Measurements from ENCODE around the gene THBS3.
"Not testable (repeated sequence)": the region's sequence is repeated elsewhere in the genome, so short reads cannot be mapped to it uniquely, and the experiment has no call there.

The THBS3 gene

DNA sequence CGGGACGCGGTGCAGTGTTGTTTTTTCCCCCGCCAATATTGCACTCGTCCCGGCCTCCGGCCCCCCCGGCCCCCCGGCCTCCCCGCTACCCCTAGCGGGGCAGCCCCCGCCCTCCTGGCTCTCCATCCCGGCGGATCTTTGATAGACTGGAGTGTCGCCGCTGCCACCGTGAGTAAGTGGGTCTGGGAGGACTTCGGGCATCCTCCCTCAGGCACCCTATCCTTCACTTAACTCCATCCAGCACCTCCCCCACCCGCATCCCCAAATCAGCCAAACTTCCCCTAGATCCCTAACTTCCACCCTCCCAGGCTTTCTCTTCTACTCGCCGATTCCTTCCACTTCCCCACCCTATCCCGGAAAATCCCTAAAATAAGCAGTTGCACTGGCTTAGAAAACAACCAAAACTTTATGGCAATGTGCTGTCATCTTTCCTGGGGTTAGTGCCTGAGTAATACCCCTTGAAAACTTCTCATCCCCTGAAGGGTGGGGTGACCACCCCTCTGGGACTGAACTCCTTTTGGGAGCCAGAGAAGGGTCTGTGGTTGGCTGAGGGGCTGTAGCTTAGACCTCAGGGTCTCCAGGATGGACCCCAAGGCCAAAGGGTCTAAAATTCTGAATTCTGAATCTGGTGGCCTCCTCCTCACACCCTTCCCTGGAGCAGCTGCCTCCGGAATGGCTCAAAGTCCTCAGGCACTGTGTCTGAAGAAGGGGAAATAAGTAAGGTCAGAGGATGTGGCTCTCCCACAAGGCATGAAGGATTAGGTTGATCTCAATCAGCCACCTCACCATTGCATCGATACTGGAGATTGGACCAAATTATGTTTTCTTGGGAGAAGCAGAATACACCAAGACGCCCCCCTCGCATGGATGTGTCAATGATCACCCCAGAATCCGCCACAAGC lies 12.2 kb downstream of the THBS3 start:
- Histone ChIP-seq H3K27me3 (ENCODE audit: control insufficient read depth, insufficient read depth, low read length) (peaks cover 3% of the 10 kb centered on the region; the same call in 1 of the 2 replicates), H3K9ac (ENCODE audit: low read depth, low read length) (peak overlapping the region; percentile 88), H3K9me3 (ENCODE audit: control insufficient read depth, insufficient read depth, low read length) (no peaks in the 10 kb centered on the region), H3K27ac (ENCODE audit: low read depth, low read length) (peak overlapping the region; percentile 99), H3K4me3 (ENCODE audit: low read depth, low read length) (peak overlapping the region; percentile 98), H3K36me3 (ENCODE audit: control insufficient read depth, insufficient read depth, low read length) (peaks cover 38% of the 10 kb centered on the region), H3K4me1 (ENCODE audit: control insufficient read depth, insufficient read depth, low read length) (peaks cover 19% of the 10 kb centered on the region)

GRCh38 chr1:155193991-155194240 lies 13.8 kb downstream of the THBS3 start:
- peak overlapping the region; percentile 99 for H3K27ac ChIP-seq (ENCODE audit: low read depth, low read length)
- H3K36me3 ChIP-seq (ENCODE audit: control insufficient read depth, insufficient read depth, low read length) = peaks cover 25% of the 10 kb centered on the region
- H3K27me3 ChIP-seq (ENCODE audit: control insufficient read depth, insufficient read depth, low read length); H3K9me3 ChIP-seq (ENCODE audit: control insufficient read depth, insufficient read depth, low read length): not testable (repeated sequence)
- peaks cover 19% of the 10 kb centered on the region for H3K4me1 ChIP-seq (ENCODE audit: control insufficient read depth, insufficient read depth, low read length)
- H3K4me3 ChIP-seq (ENCODE audit: low read depth, low read length) = peak overlapping the region; percentile 98
- peak overlapping the region; percentile 91 for H3K9ac ChIP-seq (ENCODE audit: low read depth, low read length)

- H3K27me3 ChIP-seq (ENCODE audit: control insufficient read depth, insufficient read depth, low read length) = peaks cover 3% of the 10 kb centered on the region; the same call in 1 of the 2 replicates
- peak overlapping the region; percentile 91 for H3K9ac ChIP-seq (ENCODE audit: low read depth, low read length)
- H3K4me3 ChIP-seq (ENCODE audit: low read depth, low read length) = peak overlapping the region; percentile 98
- H3K36me3 ChIP-seq (ENCODE audit: control insufficient read depth, insufficient read depth, low read length) = peaks cover 21% of the 10 kb centered on the region
- peaks cover 19% of the 10 kb centered on the region for H3K4me1 ChIP-seq (ENCODE audit: control insufficient read depth, insufficient read depth, low read length)
- H3K9me3 ChIP-seq (ENCODE audit: control insufficient read depth, insufficient read depth, low read length) = no peaks in the 10 kb centered on the region
- peak overlapping the region; percentile 99 for H3K27ac ChIP-seq (ENCODE audit: low read depth, low read length)
Measured at GRCh38 chr1:155193275-155193990, 14.3 kb downstream of the THBS3 start.

DNA sequence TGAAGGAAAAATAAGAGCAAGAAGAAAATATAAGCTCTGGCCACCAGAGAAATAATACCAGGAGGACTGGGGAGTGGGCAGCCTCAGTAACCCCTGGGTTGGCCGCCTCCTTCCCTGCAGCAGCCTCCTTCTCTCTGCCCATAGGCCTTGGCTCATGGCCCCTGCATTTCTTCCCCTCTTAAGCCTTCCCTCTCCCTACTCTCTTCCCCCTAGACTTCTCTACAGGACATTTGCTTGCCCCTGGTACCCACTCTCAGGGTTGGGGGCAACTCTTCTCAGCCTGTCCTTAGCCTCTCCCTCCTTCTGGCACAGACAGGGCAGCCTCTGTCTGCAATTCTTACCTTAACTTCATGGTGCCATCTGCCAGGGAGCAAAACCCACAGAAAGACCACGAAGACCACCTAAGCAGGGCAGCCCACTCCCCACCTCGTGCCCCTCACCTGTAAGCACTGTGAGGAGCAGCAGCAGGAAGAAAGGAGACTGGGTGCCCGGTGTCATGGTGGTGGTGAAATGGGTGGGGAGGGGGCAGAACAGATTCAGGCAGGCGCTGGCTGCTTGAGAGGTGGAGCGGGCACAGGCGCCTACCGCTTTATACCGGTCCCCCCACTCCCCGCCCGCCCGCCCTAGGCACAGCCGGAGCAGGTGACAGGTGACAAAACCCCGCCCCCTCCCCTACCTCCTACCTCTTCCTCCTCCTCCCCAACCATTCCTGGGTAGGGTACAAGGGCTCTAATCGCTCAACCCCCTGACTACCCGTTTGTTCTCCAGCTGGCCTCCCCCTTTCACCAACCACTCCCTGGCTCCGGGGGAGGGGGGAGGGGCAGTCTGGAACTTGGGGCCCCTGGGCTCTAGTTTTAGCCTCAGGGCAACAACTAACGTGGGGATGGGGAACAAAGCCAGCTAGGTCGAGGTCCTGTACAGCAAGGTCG lies 15.1 kb downstream of the THBS3 start:
- peaks cover 3% of the 10 kb centered on the region; the same call in 1 of the 2 replicates for H3K27me3 ChIP-seq (ENCODE audit: control insufficient read depth, insufficient read depth, low read length)
- H3K9me3 ChIP-seq (ENCODE audit: control insufficient read depth, insufficient read depth, low read length) = no peaks in the 10 kb centered on the region
- H3K4me1 ChIP-seq (ENCODE audit: control insufficient read depth, insufficient read depth, low read length) = peaks cover 17% of the 10 kb centered on the region
- peak overlapping the region; percentile 99 for H3K27ac ChIP-seq (ENCODE audit: low read depth, low read length)
- peak overlapping the region; percentile 98 for H3K4me3 ChIP-seq (ENCODE audit: low read depth, low read length)
- peaks cover 12% of the 10 kb centered on the region for H3K36me3 ChIP-seq (ENCODE audit: control insufficient read depth, insufficient read depth, low read length)
- peak overlapping the region; percentile 34; the same call in 1 of the 2 replicates for H3K9ac ChIP-seq (ENCODE audit: low read depth, low read length)

GRCh38 chr1:155191904-155192303 lies 15.8 kb downstream of the THBS3 start:
- Histone ChIP-seq H3K27me3 (ENCODE audit: control insufficient read depth, insufficient read depth, low read length) (peaks cover 3% of the 10 kb centered on the region; the same call in 1 of the 2 replicates), H3K4me1 (ENCODE audit: control insufficient read depth, insufficient read depth, low read length) (peaks cover 11% of the 10 kb centered on the region), H3K4me3 (ENCODE audit: low read depth, low read length) (no peak overlapping the region), H3K36me3 (ENCODE audit: control insufficient read depth, insufficient read depth, low read length) (peaks cover 5% of the 10 kb centered on the region), H3K27ac (ENCODE audit: low read depth, low read length) (no peak overlapping the region), H3K9me3 (ENCODE audit: control insufficient read depth, insufficient read depth, low read length) (no peaks in the 10 kb centered on the region), H3K9ac (ENCODE audit: low read depth, low read length) (no peak overlapping the region)

GRCh38 chr1:155189926-155190325 lies 17.8 kb downstream of the THBS3 start:
- H3K9ac ChIP-seq (ENCODE audit: low read depth, low read length); H3K27me3 ChIP-seq (ENCODE audit: control insufficient read depth, insufficient read depth, low read length); H3K36me3 ChIP-seq (ENCODE audit: control insufficient read depth, insufficient read depth, low read length); H3K27ac ChIP-seq (ENCODE audit: low read depth, low read length); H3K9me3 ChIP-seq (ENCODE audit: control insufficient read depth, insufficient read depth, low read length); H3K4me3 ChIP-seq (ENCODE audit: low read depth, low read length): not testable (repeated sequence)
- H3K4me1 ChIP-seq (ENCODE audit: control insufficient read depth, insufficient read depth, low read length) = peaks cover 18% of the 10 kb centered on the region

- Histone ChIP-seq H3K9me3 (ENCODE audit: control insufficient read depth, insufficient read depth, low read length) (no peaks in the 10 kb centered on the region), H3K4me1 (ENCODE audit: control insufficient read depth, insufficient read depth, low read length) (peaks cover 18% of the 10 kb centered on the region), H3K9ac (ENCODE audit: low read depth, low read length) (no peak overlapping the region), H3K4me3 (ENCODE audit: low read depth, low read length) (no peak overlapping the region), H3K36me3 (ENCODE audit: control insufficient read depth, insufficient read depth, low read length) (0 out of 2 replicates have a peak, but pooled peaks cover 9% of the 10 kb centered on the region), H3K27ac (ENCODE audit: low read depth, low read length) (no peak overlapping the region), H3K27me3 (ENCODE audit: control insufficient read depth, insufficient read depth, low read length) (peaks cover 3% of the 10 kb centered on the region; the same call in 1 of the 2 replicates)
Measured at GRCh38 chr1:155188268-155188667, 19.4 kb downstream of the THBS3 start.

DNA sequence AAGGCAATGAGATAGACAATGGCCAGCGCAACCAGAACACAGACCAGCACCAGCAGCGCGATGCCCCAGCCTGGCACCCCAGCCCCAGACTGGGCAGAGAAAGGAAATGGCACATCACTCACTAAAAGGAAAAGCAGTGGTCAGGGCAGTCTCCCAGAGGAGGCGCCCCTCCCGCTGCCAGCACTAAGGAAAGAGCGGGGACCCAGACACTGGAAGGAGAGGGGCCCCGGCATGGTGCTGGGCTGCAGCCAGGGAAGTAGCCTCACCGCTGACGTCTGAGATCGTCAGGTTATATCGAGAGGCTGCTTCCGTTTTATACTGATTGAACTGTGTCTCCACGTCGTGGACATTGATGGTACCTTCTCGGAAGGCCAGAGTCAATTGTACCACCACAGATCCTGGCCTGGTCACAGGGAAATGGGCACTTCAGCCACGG lies 20.2 kb downstream of the THBS3 start:
- peaks cover 16% of the 10 kb centered on the region for H3K4me1 ChIP-seq (ENCODE audit: control insufficient read depth, insufficient read depth, low read length)
- peaks cover 2% of the 10 kb centered on the region; the same call in 1 of the 2 replicates for H3K27me3 ChIP-seq (ENCODE audit: control insufficient read depth, insufficient read depth, low read length)
- H3K4me3 ChIP-seq (ENCODE audit: low read depth, low read length) = no peak overlapping the region
- no peak overlapping the region for H3K9ac ChIP-seq (ENCODE audit: low read depth, low read length)
- no peaks in the 10 kb centered on the region for H3K9me3 ChIP-seq (ENCODE audit: control insufficient read depth, insufficient read depth, low read length)
- H3K27ac ChIP-seq (ENCODE audit: low read depth, low read length) = no peak overlapping the region
- peaks cover 9% of the 10 kb centered on the region; the same call in 1 of the 2 replicates for H3K36me3 ChIP-seq (ENCODE audit: control insufficient read depth, insufficient read depth, low read length)

GRCh38 chr1:155186794-155187455 lies 20.8 kb downstream of the THBS3 start:
- H3K27me3 ChIP-seq (ENCODE audit: control insufficient read depth, insufficient read depth, low read length) = no peaks in the 10 kb centered on the region
- no peaks in the 10 kb centered on the region for H3K9me3 ChIP-seq (ENCODE audit: control insufficient read depth, insufficient read depth, low read length)
- no peak overlapping the region for H3K27ac ChIP-seq (ENCODE audit: low read depth, low read length)
- H3K9ac ChIP-seq (ENCODE audit: low read depth, low read length) = no peak overlapping the region
- H3K4me3 ChIP-seq (ENCODE audit: low read depth, low read length) = no peak overlapping the region
- peaks cover 14% of the 10 kb centered on the region; the same call in 1 of the 2 replicates for H3K36me3 ChIP-seq (ENCODE audit: control insufficient read depth, insufficient read depth, low read length)
- peaks cover 14% of the 10 kb centered on the region for H3K4me1 ChIP-seq (ENCODE audit: control insufficient read depth, insufficient read depth, low read length)

Measured in HUES48 (cell line).